Spinal cord (tissue), 10 donors: ENCODE results near the gene QSOX2. TPM values are rescaled to one million over a fixed set of nuclear protein-coding genes. Genes with fewer than 3 reads are reported as not detected.
A peak's percentile ranks its signal among the peaks of the same experiment; 100 is the strongest.

Experiments used
- DNase-seq, 6 donors: peaks; one replicate each; pipeline versions ENCODE4 v3.0.0 to v3.0.0-alpha.2; 2013 to 2015; ENCODE audit warnings: low spot score in 6 of 6, low read depth in 4 of 6
- H3K27ac ChIP-seq: one replicate; pipeline ENCODE4 v1.5.1; 2013; ENCODE audit warnings: low read depth, low read length, control low read depth
- H3K27me3 ChIP-seq: one replicate; pipeline ENCODE4 v1.6.1; 2013; ENCODE audit warnings: low read length; ENCODE audit not compliant: control insufficient read depth, insufficient read depth
- H3K36me3 ChIP-seq: one replicate; pipeline ENCODE4 v1.6.1; 2013; ENCODE audit warnings: low read length; ENCODE audit not compliant: control insufficient read depth, insufficient read depth
- H3K4me1 ChIP-seq: one replicate; pipeline ENCODE4 v1.6.1; 2013; ENCODE audit warnings: low read length; ENCODE audit not compliant: control insufficient read depth, insufficient read depth
- H3K4me3 ChIP-seq: one replicate; pipeline ENCODE4 v1.5.1; 2013; ENCODE audit warnings: low read depth, low read length, control low read depth
- H3K9me3 ChIP-seq: one replicate; pipeline ENCODE4 v1.6.1; 2013; ENCODE audit warnings: low read length; ENCODE audit not compliant: control insufficient read depth, insufficient read depth
- WGBS: methylation state at CpG from one replicate; pipeline ENCODE4 v1.1.5; 2013; ENCODE audit warnings: missing lambda C conversion rate; ENCODE audit not compliant: insufficient coverage; 5-methylcytosine and 5-hydroxymethylcytosine counted together
- polyA plus RNA-seq, 2 donors: library from polyadenylated mRNA; unstranded; fragments of 120-200 nt; gene quantifications; one replicate each; pipeline ENCODE4 v1.2.1, GENCODE V29; 2013; ENCODE audit not compliant: insufficient read length in 2 of 2
- total RNA-seq, 2 donors: library from RNA; depleted of rRNA in 1 of 2; stranded (reverse); fragments of 120-200 nt in 1 of 2; fragments of >200 nt in 1 of 2; gene quantifications; one replicate each; pipeline versions ENCODE4 v1.2.3 to v1.2.4, GENCODE V29; 2013 to 2014
- donor health status: healthy.

Gene QSOX2
- total and polyA plus RNA-seq, 4 donors, result 7.2 to 17.0 (median 13.6) TPM

- H3K4me1 ChIP-seq, result peaks cover 36% of the 10 kb centered on the region
- H3K9me3 ChIP-seq, result no peaks in the 10 kb centered on the region
- WGBS, result 74% methylated on average over 4 of the region's 4 CpGs
- H3K4me3 ChIP-seq, result no peak overlapping the region
- H3K36me3 ChIP-seq, result peaks cover 3% of the 10 kb centered on the region
- H3K27me3 ChIP-seq, result no peaks in the 10 kb centered on the region
- no peak for DNase-seq
- no peak overlapping the region for H3K27ac ChIP-seq
These were observed 13.9 kb upstream of the QSOX2 start for GRCh38 chr9:136259517-136259813.

GRCh38 chr9:136258786-136259516 lies 13.3 kb upstream of the QSOX2 start:
- H3K9me3 ChIP-seq, result no peaks in the 10 kb centered on the region
- H3K27ac ChIP-seq, result no peak overlapping the region
- H3K4me1 ChIP-seq, result peaks cover 35% of the 10 kb centered on the region
- no peak for DNase-seq
- H3K36me3 ChIP-seq, result peaks cover 3% of the 10 kb centered on the region
- WGBS, result 73% methylated on average over 22 of the region's 22 CpGs
- H3K4me3 ChIP-seq, result no peak overlapping the region
- H3K27me3 ChIP-seq, result no peaks in the 10 kb centered on the region

DNA sequence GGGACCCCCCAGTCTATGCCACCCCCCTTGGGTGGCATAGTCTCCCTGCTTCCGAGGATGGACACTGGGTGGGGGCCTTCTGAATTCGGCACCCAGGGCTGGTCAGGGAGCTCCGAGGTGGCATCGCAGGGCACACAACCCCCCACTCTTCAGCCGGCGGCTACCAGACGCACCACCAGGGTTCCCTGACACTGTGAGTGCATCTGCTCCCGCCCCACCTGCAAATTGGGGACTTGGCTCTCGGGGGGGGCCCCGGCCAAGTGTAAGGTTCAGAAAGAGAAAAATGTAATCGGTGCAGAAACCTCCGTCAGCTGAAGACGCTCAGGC lies 12.7 kb upstream of the QSOX2 start:
- peaks cover 30% of the 10 kb centered on the region for H3K4me1 ChIP-seq
- H3K4me3 ChIP-seq, result no peak overlapping the region
- no peaks in the 10 kb centered on the region for H3K27me3 ChIP-seq
- H3K27ac ChIP-seq, result no peak overlapping the region
- no peak for DNase-seq
- peaks cover 3% of the 10 kb centered on the region for H3K36me3 ChIP-seq
- 77% methylated on average over 12 of the region's 13 CpGs for WGBS
- H3K9me3 ChIP-seq, result no peaks in the 10 kb centered on the region

- WGBS, result 71% methylated on average over 33 of the region's 39 CpGs
These were observed 12.0 kb upstream of the QSOX2 start for GRCh38 chr9:136257381-136258298.

GRCh38 chr9:136255896-136256890 lies 10.6 kb upstream of the QSOX2 start:
- no peak for DNase-seq
- H3K27me3 ChIP-seq, result no peaks in the 10 kb centered on the region
- H3K4me1 ChIP-seq, result peaks cover 30% of the 10 kb centered on the region
- no peak overlapping the region for H3K27ac ChIP-seq
- WGBS, result 71% methylated on average over 28 of the region's 28 CpGs
- H3K9me3 ChIP-seq, result no peaks in the 10 kb centered on the region
- peaks cover 3% of the 10 kb centered on the region for H3K36me3 ChIP-seq
- no peak overlapping the region for H3K4me3 ChIP-seq

More at GRCh38 chr9:136257381-136258298, 12.0 kb upstream of the QSOX2 start:
- Histone ChIP-seq H3K36me3 (peaks cover 3% of the 10 kb centered on the region), H3K27ac (no peak overlapping the region), H3K4me3 (no peak overlapping the region), H3K4me1 (peaks cover 30% of the 10 kb centered on the region), H3K27me3 (no peaks in the 10 kb centered on the region), H3K9me3 (no peaks in the 10 kb centered on the region)
- DNase-seq, result peak in 1 of 6 donors; percentile 64

GRCh38 chr9:136255166-136255538 lies 9.5 kb upstream of the QSOX2 start:
- no peak overlapping the region for H3K27ac ChIP-seq
- peaks cover 37% of the 10 kb centered on the region for H3K4me1 ChIP-seq
- peaks cover 3% of the 10 kb centered on the region for H3K36me3 ChIP-seq
- DNase-seq, result no peak
- no peaks in the 10 kb centered on the region for H3K9me3 ChIP-seq
- H3K4me3 ChIP-seq, result no peak overlapping the region
- WGBS, result 80% methylated on average over 7 of the region's 12 CpGs
- no peaks in the 10 kb centered on the region for H3K27me3 ChIP-seq

- Histone ChIP-seq H3K9me3 (no peaks in the 10 kb centered on the region), H3K27ac (no peak overlapping the region), H3K27me3 (no peaks in the 10 kb centered on the region), H3K4me3 (no peak overlapping the region), H3K36me3 (no peaks in the 10 kb centered on the region), H3K4me1 (peaks cover 41% of the 10 kb centered on the region)
- DNase-seq, result no peak
- 57% methylated on average over 23 of the region's 25 CpGs for WGBS
These were observed 9.0 kb upstream of the QSOX2 start for GRCh38 chr9:136254381-136255165.

- 88% methylated on average over 27 of the region's 32 CpGs for WGBS
- H3K9me3 ChIP-seq, result no peaks in the 10 kb centered on the region
- no peaks in the 10 kb centered on the region for H3K27me3 ChIP-seq
- no peak overlapping the region for H3K27ac ChIP-seq
- H3K4me1 ChIP-seq, result peaks cover 51% of the 10 kb centered on the region
- DNase-seq, result no peak
- no peak overlapping the region for H3K4me3 ChIP-seq
- no peaks in the 10 kb centered on the region for H3K36me3 ChIP-seq
These were observed 7.9 kb upstream of the QSOX2 start for GRCh38 chr9:136253246-136254130.
